Caco-2 (cell line): Measurements from ENCODE around the gene RTCA. TPM values are rescaled to one million over a fixed set of nuclear protein-coding genes. Genes with fewer than 3 reads are reported as not detected.
A peak's percentile ranks its signal among the peaks of the same experiment; 100 is the strongest.

ENCODE experiments used
- BruUV-seq: library from RNA; stranded (reverse); fragments of 400-500 nt; replicated peaks from 2 replicates; lab custom pipeline; 2021; lab: Mats Ljungman, UMichigan
- CTCF ChIA-PET: fragments of 300-600 bp; sonication (Branson Sonifier 250); formaldehyde crosslinking; loops from one replicate; lab custom pipeline; 2022; ENCODE audit warnings: antibody characterized with exemption; lab: Charles Lee
- POLR2A ChIA-PET: fragments of 300-600 bp; sonication (Branson Sonifier 250); formaldehyde crosslinking; loops from one replicate; lab custom pipeline; 2022; ENCODE audit warnings: antibody characterized with exemption; lab: Charles Lee
- DNase-seq, 2 experiments: peaks; one replicate each; pipeline versions ENCODE4 v3.0.0 to v3.0.0-alpha.2; 2020 to 2022
- H3K27me3 ChIP-seq: replicated peaks from 2 replicates; pipeline ENCODE4 v1.6.0; 2011; ENCODE audit warnings: low read length; ENCODE audit not compliant: control insufficient read depth, insufficient read depth
- H3K36me3 ChIP-seq: 2 replicates; pipeline ENCODE4 v1.5.1; 2011; ENCODE audit warnings: low read length; ENCODE audit not compliant: control insufficient read depth, insufficient read depth
- H3K4me1 ChIP-seq: fragments of 250-450 bp; sonication (Bioruptor Pico); 2 replicates; pipeline ENCODE4 v1.5.1; 2020; ENCODE audit warnings: mild to moderate bottlenecking
- H3K4me3 ChIP-seq: 2 replicates; pipeline ENCODE4 v1.5.1; 2011; ENCODE audit warnings: low read depth, mild to moderate bottlenecking, control low read depth, low read length
- H3K9me3 ChIP-seq: fragments of 250-450 bp; sonication (Bioruptor Pico); 2 replicates; pipeline ENCODE4 v1.5.1; 2020; ENCODE audit warnings: mild to moderate bottlenecking, moderate library complexity
- H3K27ac Mint-ChIP-seq: one replicate; pipeline ENCODE4 v1.8.0; 2022; ENCODE audit warnings: mixed read lengths; ENCODE audit not compliant: unreplicated experiment
- H3K27me3 Mint-ChIP-seq: one replicate; pipeline ENCODE4 v1.8.0; 2022; ENCODE audit warnings: mixed read lengths; ENCODE audit not compliant: insufficient read depth, unreplicated experiment
- H3K36me3 Mint-ChIP-seq: one replicate; pipeline ENCODE4 v1.8.0; 2022; ENCODE audit warnings: mild to moderate bottlenecking, mixed read lengths; ENCODE audit not compliant: insufficient read depth, unreplicated experiment
- H3K4me1 Mint-ChIP-seq: one replicate; pipeline ENCODE4 v1.8.0; 2022; ENCODE audit warnings: low read depth, mixed read lengths; ENCODE audit not compliant: unreplicated experiment
- H3K4me3 Mint-ChIP-seq: one replicate; pipeline ENCODE4 v1.8.0; 2022; ENCODE audit warnings: mild to moderate bottlenecking, moderate library complexity, mixed read lengths; ENCODE audit not compliant: unreplicated experiment
- H3K9me3 Mint-ChIP-seq: one replicate; pipeline ENCODE4 v1.8.0; 2022; ENCODE audit warnings: mixed read lengths; ENCODE audit not compliant: unreplicated experiment
- CTCF ChIP-seq, 2 experiments: fragments of 200-600 bp in 1 of 2; IDR thresholded peaks; 1 replicate in 1 of 2; 2 replicates in 1 of 2; pipeline versions ENCODE4 v1.5.1 to v1.8.0; 2011 to 2022; ENCODE audit warnings: antibody characterized with exemption in 1 of 2, control low read depth in 1 of 2, inconsistent platforms in 1 of 2, low read depth in 1 of 2, low read length in 1 of 2, mild to moderate bottlenecking in 1 of 2, moderate library complexity in 1 of 2; ENCODE audit not compliant: insufficient read depth in 1 of 2, severe bottlenecking in 1 of 2, unreplicated experiment in 1 of 2
- intact Hi-C: fragments of 100-400 bp; cut with micrococcal nuclease; formaldehyde crosslinking; loops from one replicate; pipeline ENCODE4 v1.10.0; 2022; ENCODE audit not compliant: unreplicated experiment
- total RNA-seq: library from RNA; stranded (reverse); gene quantifications from 2 replicates; pipeline ENCODE4 v1.2.3, GENCODE V29; 2022

Gene RTCA
- total RNA-seq, 1 experiment from 2014 or later, result 31.4 TPM

- Mint-ChIP-seq H3K9me3 (peaks cover 12% of the 10 kb centered on the region), H3K4me3 (no peak overlapping the region), H3K27me3 (no peaks in the 10 kb centered on the region), H3K36me3 (no peaks in the 10 kb centered on the region), H3K4me1 (peaks cover 21% of the 10 kb centered on the region), H3K27ac (peak overlapping the region; percentile 16)
- intact Hi-C loops, result no loop called here
- H3K9me3 ChIP-seq, result peaks cover 10% of the 10 kb centered on the region
- H3K36me3 ChIP-seq, result no peaks in the 10 kb centered on the region
- no peak for DNase-seq
- no TSS peak for BruUV-seq
- TF ChIP-seq CTCF (IDR thresholded peaks at IDR 0.05; ENCODE audit: insufficient read depth in 1 of 2, low read depth in 1 of 2, low read length in 1 of 2, severe bottlenecking in 1 of 2, unreplicated experiment in 1 of 2), result no peak
- ChIA-PET CTCF (no interaction called here), POLR2A (no interaction called here)
- peaks cover 35% of the 10 kb centered on the region for H3K4me1 ChIP-seq
- H3K27me3 ChIP-seq, result no peaks in the 10 kb centered on the region
- no peak overlapping the region for H3K4me3 ChIP-seq
Measured at GRCh38 chr1:100322436-100323211, 56.6 kb downstream of the RTCA start.

- no TSS peak for BruUV-seq
- intact Hi-C loops, result loop anchor here (2.0 kb wide), 1 partner anchor 25 kb away; no protein-coding TSS in a partner anchor
- CTCF ChIA-PET, result no interaction called here
Measured at GRCh38 chr1:100323419-100324106, 57.5 kb downstream of the RTCA start.

More at GRCh38 chr1:100323419-100324106, 57.5 kb downstream of the RTCA start:
- Histone ChIP-seq H3K36me3 (no peaks in the 10 kb centered on the region), H3K4me3 (no peak overlapping the region), H3K4me1 (peaks cover 35% of the 10 kb centered on the region), H3K9me3 (peaks cover 10% of the 10 kb centered on the region), H3K27me3 (no peaks in the 10 kb centered on the region)
- no peak for TF ChIP-seq CTCF (IDR thresholded peaks at IDR 0.05; ENCODE audit: insufficient read depth in 1 of 2, low read depth in 1 of 2, low read length in 1 of 2, severe bottlenecking in 1 of 2, unreplicated experiment in 1 of 2)
- H3K9me3 Mint-ChIP-seq, result peaks cover 12% of the 10 kb centered on the region
- H3K27me3 Mint-ChIP-seq, result no peaks in the 10 kb centered on the region
- peaks cover 21% of the 10 kb centered on the region for H3K4me1 Mint-ChIP-seq
- POLR2A ChIA-PET, result no interaction called here
- H3K36me3 Mint-ChIP-seq, result no peaks in the 10 kb centered on the region
- DNase-seq, result no peak
- no peak overlapping the region for H3K27ac Mint-ChIP-seq
- no peak overlapping the region for H3K4me3 Mint-ChIP-seq
